Erythroblast (primary cell): ENCODE data around the gene CD300LD.

ENCODE experiments used
- GATA1 ChIP-seq: IDR thresholded peaks from 2 replicates; pipeline ENCODE4 v1.6.1; 2011; ENCODE audit warnings: low read depth, mild to moderate bottlenecking, control low read depth, low read length, moderate library complexity
- POLR2A ChIP-seq: IDR thresholded peaks from 2 replicates; pipeline ENCODE4 v1.6.1; 2011; ENCODE audit warnings: mild to moderate bottlenecking, low read length

DNA sequence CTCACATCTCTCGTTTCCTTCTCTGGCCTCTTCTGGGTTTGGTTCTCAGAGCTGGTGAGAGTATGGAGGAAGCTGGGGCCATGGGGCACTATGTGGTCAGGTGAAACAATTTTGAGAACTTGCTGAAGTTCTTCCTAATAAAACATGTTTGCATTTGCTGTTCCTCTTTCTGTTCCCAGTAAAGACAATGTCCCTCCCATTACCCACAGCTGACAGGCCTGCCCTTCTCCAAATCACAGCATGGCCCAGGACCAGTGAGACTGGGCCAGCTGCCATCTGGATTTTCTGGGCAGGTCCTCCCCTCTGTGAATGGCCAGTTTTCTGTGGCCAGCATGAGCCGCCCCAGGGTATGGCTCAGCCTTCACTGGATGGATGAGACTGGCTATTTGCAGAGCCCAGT lies 24.7 kb downstream of the CD300LD start, which contains the start of gene CD300H:
- no peak for TF ChIP-seq POLR2A
- no peak for TF ChIP-seq GATA1
